ENCODE results near the gene PHYKPL.

DNA sequence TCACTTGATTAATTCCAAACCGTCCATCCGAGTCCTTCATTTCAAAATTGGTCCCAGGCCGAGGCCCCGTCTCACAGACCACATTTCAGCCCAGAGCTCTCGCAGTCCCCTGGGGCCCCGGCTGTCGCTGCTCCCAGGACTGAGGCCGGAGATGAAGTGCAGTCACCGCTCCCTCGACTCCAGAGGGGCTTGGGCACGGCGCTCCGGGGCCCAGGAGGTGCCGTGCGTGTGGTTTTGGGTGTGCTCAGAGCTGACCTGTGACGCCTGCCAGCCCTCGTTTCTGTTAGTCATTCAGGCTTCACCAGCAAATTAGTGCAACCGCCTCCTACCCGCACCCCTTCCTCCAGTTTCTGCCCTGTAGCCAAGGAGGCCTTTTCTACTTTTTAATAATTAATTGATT lies 48.7 kb upstream of the PHYKPL start:
- TF ChIP-seq, protein P1, sequence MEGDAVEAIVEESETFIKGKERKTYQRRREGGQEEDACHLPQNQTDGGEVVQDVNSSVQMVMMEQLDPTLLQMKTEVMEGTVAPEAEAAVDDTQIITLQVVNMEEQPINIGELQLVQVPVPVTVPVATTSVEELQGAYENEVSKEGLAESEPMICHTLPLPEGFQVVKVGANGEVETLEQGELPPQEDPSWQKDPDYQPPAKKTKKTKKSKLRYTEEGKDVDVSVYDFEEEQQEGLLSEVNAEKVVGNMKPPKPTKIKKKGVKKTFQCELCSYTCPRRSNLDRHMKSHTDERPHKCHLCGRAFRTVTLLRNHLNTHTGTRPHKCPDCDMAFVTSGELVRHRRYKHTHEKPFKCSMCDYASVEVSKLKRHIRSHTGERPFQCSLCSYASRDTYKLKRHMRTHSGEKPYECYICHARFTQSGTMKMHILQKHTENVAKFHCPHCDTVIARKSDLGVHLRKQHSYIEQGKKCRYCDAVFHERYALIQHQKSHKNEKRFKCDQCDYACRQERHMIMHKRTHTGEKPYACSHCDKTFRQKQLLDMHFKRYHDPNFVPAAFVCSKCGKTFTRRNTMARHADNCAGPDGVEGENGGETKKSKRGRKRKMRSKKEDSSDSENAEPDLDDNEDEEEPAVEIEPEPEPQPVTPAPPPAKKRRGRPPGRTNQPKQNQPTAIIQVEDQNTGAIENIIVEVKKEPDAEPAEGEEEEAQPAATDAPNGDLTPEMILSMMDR (IDR thresholded peaks at IDR 0.05; ENCODE audit: insufficient read depth, low read length), result no peak
- TF ChIP-seq, protein P2, sequence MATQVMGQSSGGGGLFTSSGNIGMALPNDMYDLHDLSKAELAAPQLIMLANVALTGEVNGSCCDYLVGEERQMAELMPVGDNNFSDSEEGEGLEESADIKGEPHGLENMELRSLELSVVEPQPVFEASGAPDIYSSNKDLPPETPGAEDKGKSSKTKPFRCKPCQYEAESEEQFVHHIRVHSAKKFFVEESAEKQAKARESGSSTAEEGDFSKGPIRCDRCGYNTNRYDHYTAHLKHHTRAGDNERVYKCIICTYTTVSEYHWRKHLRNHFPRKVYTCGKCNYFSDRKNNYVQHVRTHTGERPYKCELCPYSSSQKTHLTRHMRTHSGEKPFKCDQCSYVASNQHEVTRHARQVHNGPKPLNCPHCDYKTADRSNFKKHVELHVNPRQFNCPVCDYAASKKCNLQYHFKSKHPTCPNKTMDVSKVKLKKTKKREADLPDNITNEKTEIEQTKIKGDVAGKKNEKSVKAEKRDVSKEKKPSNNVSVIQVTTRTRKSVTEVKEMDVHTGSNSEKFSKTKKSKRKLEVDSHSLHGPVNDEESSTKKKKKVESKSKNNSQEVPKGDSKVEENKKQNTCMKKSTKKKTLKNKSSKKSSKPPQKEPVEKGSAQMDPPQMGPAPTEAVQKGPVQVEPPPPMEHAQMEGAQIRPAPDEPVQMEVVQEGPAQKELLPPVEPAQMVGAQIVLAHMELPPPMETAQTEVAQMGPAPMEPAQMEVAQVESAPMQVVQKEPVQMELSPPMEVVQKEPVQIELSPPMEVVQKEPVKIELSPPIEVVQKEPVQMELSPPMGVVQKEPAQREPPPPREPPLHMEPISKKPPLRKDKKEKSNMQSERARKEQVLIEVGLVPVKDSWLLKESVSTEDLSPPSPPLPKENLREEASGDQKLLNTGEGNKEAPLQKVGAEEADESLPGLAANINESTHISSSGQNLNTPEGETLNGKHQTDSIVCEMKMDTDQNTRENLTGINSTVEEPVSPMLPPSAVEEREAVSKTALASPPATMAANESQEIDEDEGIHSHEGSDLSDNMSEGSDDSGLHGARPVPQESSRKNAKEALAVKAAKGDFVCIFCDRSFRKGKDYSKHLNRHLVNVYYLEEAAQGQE (IDR thresholded peaks at IDR 0.05; ENCODE audit: insufficient replicate concordance, low read depth), result no peak
- TF ChIP-seq POLR2AphosphoS5 (IDR thresholded peaks at IDR 0.05; ENCODE audit: low read depth) (no peak), GABPA (IDR thresholded peaks at IDR 0.05; ENCODE audit: low read depth) (no peak)
